Osteocyte (in vitro differentiated cells): ENCODE data around the gene AFDN. TPM values are rescaled to one million over a fixed set of nuclear protein-coding genes. Genes with fewer than 3 reads are reported as not detected.

Experiments used
- DNase-seq: peaks from one replicate; pipeline ENCODE4 v3.0.0; 2021; ENCODE audit warnings: mixed read lengths; ENCODE audit not compliant: unreplicated experiment; ENCODE audit errors: extremely low spot score
- H3K27ac Mint-ChIP-seq: one replicate; pipeline ENCODE4 v1.8.0; 2021; ENCODE audit warnings: mild to moderate bottlenecking, mixed read lengths; ENCODE audit not compliant: unreplicated experiment
- H3K27me3 Mint-ChIP-seq: one replicate; pipeline ENCODE4 v1.8.0; 2021; ENCODE audit warnings: mixed read lengths; ENCODE audit not compliant: unreplicated experiment
- H3K36me3 Mint-ChIP-seq: one replicate; pipeline ENCODE4 v1.8.0; 2021; ENCODE audit warnings: mixed read lengths; ENCODE audit not compliant: unreplicated experiment
- H3K4me1 Mint-ChIP-seq: one replicate; pipeline ENCODE4 v1.8.0; 2021; ENCODE audit warnings: mixed read lengths; ENCODE audit not compliant: unreplicated experiment
- H3K4me3 Mint-ChIP-seq: one replicate; pipeline ENCODE4 v1.8.0; 2021; ENCODE audit warnings: mild to moderate bottlenecking, moderate library complexity, mixed read lengths; ENCODE audit not compliant: unreplicated experiment
- H3K9me3 Mint-ChIP-seq: one replicate; pipeline ENCODE4 v1.8.0; 2021; ENCODE audit warnings: mixed read lengths; ENCODE audit not compliant: unreplicated experiment
- CTCF ChIP-seq: fragments of 200-600 bp; sonication (generic); IDR thresholded peaks from 2 replicates; pipeline ENCODE4 v1.5.0; 2021; ENCODE audit warnings: antibody characterized with exemption, mild to moderate bottlenecking, moderate library complexity
- total RNA-seq: library from RNA; stranded (reverse); gene quantifications from 2 replicates; pipeline ENCODE4 v1.2.1, GENCODE V29; 2021

The AFDN gene
- total RNA-seq, 1 donor from 2014 or later: 67.3 TPM

GRCh38 chr6:167851370-167851952 is 24.8 kb downstream of the AFDN start:
- Mint-ChIP-seq H3K4me3 (no peak overlapping the region), H3K4me1 (peaks cover 58% of the 10 kb centered on the region), H3K27ac (no peak overlapping the region), H3K36me3 (peaks cover 4% of the 10 kb centered on the region), H3K9me3 (peaks cover 3% of the 10 kb centered on the region), H3K27me3 (no peaks in the 10 kb centered on the region)
- no peak for DNase-seq
- no peak for TF ChIP-seq CTCF

- Mint-ChIP-seq H3K36me3 (peaks cover 4% of the 10 kb centered on the region), H3K4me1 (peaks cover 67% of the 10 kb centered on the region), H3K27ac (peak overlapping the region; percentile 93), H3K4me3 (peak overlapping the region; percentile 2), H3K27me3 (no peaks in the 10 kb centered on the region), H3K9me3 (peaks cover 3% of the 10 kb centered on the region)
- TF ChIP-seq CTCF: no peak
- no peak for DNase-seq
Measured at GRCh38 chr6:167855825-167856425, 29.2 kb downstream of the AFDN start.

GRCh38 chr6:167856474-167856873 is 29.8 kb downstream of the AFDN start:
- peak overlapping the region; percentile 93 for H3K27ac Mint-ChIP-seq
- peaks cover 69% of the 10 kb centered on the region for H3K4me1 Mint-ChIP-seq
- no peaks in the 10 kb centered on the region for H3K27me3 Mint-ChIP-seq
- DNase-seq: no peak
- no peak for TF ChIP-seq CTCF
- peaks cover 3% of the 10 kb centered on the region for H3K9me3 Mint-ChIP-seq
- peaks cover 4% of the 10 kb centered on the region for H3K36me3 Mint-ChIP-seq
- H3K4me3 Mint-ChIP-seq: no peak overlapping the region

- Mint-ChIP-seq H3K36me3 (peaks cover 4% of the 10 kb centered on the region), H3K4me3 (no peak overlapping the region), H3K4me1 (peaks cover 72% of the 10 kb centered on the region), H3K27me3 (no peaks in the 10 kb centered on the region), H3K9me3 (peaks cover 3% of the 10 kb centered on the region), H3K27ac (peak overlapping the region; percentile 93)
- no peak for DNase-seq
- no peak for TF ChIP-seq CTCF
Measured at GRCh38 chr6:167856999-167857660, 30.4 kb downstream of the AFDN start.

- Mint-ChIP-seq H3K9me3 (no peaks in the 10 kb centered on the region), H3K27ac (peak overlapping the region; percentile 93), H3K36me3 (no peaks in the 10 kb centered on the region), H3K4me3 (peak overlapping the region; percentile 6), H3K4me1 (peaks cover 68% of the 10 kb centered on the region), H3K27me3 (no peaks in the 10 kb centered on the region)
- TF ChIP-seq CTCF: no peak
- DNase-seq: no peak
Measured at GRCh38 chr6:167858086-167858591, 31.4 kb downstream of the AFDN start.
